DOHH2 (cell line): ENCODE measurements around the gene DCTN2.

Experiments
- EZH2phosphoT487 ChIP-seq: fragments of 200-600 bp; sonication (generic); IDR thresholded peaks from 2 replicates; pipeline ENCODE4 v1.6.1; 2017; ENCODE audit warnings: borderline replicate concordance, mild to moderate bottlenecking, antibody characterized with exemption, low read length, moderate library complexity, mixed read lengths
- TF ChIP-seq, protein P1 (sequence below): fragments of 200-600 bp; sonication (generic); IDR thresholded peaks from one replicate; pipeline ENCODE4 v1.5.1; 2014; ENCODE audit warnings: antibody characterized with exemption, mild to moderate bottlenecking, low read depth, low read length; ENCODE audit not compliant: poor library complexity, severe bottlenecking

DNA sequence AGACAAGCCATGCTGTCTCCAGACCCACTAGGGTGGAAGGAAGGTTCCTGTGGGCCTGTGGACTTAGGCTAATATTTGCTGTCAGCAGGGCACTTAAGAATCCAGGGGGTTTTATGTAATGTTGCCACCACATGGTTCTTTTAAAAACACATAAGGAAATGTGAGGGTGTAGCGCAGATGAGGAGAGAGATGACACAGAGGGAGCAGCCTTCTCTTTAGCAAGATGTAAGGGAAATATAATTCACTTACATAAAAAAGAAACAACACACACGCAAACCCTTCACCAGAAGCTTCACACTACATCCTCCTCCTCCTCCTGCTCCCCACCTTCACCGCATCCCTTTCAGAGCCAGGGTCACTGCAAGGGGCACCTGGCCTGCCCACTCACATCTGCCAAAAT lies 39.1 kb upstream of the DCTN2 start:
- TF ChIP-seq, protein P1, sequence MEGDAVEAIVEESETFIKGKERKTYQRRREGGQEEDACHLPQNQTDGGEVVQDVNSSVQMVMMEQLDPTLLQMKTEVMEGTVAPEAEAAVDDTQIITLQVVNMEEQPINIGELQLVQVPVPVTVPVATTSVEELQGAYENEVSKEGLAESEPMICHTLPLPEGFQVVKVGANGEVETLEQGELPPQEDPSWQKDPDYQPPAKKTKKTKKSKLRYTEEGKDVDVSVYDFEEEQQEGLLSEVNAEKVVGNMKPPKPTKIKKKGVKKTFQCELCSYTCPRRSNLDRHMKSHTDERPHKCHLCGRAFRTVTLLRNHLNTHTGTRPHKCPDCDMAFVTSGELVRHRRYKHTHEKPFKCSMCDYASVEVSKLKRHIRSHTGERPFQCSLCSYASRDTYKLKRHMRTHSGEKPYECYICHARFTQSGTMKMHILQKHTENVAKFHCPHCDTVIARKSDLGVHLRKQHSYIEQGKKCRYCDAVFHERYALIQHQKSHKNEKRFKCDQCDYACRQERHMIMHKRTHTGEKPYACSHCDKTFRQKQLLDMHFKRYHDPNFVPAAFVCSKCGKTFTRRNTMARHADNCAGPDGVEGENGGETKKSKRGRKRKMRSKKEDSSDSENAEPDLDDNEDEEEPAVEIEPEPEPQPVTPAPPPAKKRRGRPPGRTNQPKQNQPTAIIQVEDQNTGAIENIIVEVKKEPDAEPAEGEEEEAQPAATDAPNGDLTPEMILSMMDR: no peak
- no peak for TF ChIP-seq EZH2phosphoT487
